Activated CD8-positive, alpha-beta memory T cell treated with anti-CD3 and anti-CD28 coated beads, Interleukin-2, amount 50 U/mL, for 1 hour (primary cell): Measurements from ENCODE around the gene NRXN2.

Source experiments
- DNase-seq: peaks from one replicate; pipeline ENCODE4 v3.0.0-alpha.2; 2020; ENCODE audit errors: extremely low read depth

NRXN2 gene

DNA sequence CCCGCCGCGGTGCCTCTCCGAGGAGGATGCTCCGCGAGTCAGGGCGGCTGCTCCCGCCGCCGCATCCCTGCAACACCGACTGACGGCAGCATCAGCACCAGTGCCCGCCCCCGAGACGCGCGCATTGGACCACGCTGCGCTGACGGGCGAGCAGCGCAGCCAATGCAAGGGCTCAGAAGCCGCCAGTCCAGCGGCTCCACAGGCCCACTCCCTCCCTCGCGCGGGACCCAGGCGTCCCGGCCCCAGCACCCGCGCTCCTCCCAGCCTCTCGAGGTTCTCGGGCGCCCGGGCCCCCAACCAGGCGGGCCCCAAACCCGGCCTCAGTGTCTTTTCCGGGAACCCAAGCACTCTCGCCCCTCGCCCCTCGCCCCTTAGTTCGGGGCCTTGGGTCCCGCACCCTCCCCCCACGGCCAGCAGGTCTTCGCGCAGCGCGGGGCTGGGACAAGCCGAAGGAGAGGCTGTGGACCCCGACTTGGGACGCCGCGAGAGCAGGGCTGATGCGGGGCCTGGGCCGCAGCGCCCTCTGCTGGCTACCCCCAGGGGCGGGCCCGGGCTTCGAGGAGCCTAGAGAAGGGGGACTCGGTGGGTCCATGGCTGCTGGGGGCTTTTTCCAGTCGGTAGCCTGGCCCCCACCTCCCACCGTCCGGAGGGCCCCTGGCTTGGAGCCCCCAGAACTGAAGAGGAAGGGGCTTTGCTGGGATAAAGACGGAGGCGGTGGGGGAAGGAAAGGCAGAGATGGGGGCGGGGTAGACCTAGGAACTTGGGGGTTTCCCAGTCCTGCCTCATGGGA is at the start of gene NRXN2:
Gene NRXN2, minus strand, starts transcription at position 81 of the 790 bp plus-strand sequence. CDS start 9,498 bp downstream, outside the sequence.
- DNase-seq, result peak; percentile 51

DNA sequence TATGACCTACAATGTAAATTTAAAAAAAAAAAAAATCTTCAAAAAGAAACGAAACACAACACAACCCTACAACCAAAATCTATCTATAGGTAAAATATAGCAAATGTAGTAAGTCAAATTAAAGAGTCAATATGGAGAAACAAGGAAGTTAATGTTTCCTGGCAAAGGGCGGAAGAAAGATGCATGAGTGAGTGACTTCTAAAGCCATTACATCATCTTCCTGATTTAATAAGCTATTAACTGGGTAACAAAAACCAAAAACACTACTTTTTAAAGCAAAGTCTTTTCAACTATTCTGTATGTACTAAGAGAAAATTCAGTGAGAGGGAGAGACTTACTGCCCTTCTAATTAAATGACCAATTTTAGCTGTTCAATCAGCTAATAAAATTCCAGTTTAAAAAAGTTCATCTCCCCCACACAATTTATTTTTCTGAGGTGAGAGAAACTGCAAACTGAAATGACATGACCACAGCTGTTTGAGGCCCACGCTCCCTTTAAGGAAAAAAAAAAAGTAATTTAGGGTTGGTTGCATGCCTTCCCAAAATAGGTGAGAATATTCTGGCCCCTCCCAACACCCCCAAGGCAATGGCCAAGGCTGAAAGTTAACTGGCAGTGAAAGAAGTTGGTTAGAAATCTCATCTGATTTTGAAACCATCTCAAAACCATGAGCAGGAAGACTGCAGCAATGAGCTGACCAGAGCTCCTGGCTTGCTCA is 49.5 kb upstream of the NRXN2 start:
- DNase-seq, result no peak

DNA sequence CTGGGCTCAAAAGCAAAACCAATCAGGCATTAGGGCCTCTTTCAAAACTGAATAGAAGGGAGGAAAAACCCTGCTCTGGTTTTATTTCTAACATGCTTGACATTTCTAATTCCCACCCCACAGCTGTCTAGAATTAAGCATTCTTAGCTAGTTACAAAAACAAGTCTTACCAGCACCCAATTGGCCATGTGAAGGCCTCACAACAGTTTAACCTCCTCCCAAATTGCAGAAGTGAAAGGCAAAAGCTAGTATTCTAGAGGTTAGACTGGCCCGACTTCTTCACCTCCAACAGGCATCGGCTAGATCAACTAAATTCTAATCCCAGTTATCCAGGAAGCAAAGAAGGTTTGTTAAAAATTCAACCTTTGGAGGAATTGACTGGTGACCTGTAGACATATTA is 48.9 kb upstream of the NRXN2 start:
- no peak for DNase-seq

DNA sequence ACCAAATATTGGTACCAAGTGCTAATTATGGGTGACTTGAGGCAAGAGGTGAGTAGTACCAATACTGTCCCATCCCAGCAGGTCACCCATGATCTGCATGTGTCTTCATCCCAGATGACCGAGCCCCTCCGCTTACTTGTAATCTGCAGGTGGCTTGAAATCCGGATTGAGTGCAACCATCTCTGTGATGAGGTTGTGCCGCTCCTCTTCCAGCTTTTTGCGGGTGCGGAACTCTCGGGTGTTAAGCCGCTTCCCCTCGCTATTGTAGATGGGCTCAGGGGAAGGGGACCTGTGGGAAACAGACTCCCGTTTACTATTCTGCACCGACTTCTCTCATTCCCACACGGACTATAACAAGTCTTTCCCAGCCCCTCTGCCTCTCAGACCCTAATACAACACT is 47.1 kb upstream of the NRXN2 start:
- DNase-seq, result no peak

DNA sequence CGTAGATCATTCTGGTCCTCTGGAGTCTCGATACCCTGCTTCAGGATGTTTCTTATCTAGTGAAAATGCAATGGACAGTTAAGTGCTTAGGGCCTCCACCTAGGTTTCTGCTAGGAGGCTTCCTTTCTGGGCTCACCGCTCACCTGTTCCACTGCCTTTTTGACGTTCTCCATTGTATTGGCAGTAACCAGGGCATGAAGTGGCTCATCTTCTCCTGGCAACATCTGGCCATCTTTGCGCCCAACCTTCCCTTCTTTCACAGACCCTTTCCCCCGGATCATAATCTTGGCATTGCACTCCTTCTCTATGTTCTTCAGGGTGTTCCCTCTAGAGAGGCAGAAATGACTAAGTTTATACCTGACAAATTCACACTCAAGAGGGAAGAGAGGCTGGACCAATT is 46.3 kb upstream of the NRXN2 start:
- no peak for DNase-seq

DNA sequence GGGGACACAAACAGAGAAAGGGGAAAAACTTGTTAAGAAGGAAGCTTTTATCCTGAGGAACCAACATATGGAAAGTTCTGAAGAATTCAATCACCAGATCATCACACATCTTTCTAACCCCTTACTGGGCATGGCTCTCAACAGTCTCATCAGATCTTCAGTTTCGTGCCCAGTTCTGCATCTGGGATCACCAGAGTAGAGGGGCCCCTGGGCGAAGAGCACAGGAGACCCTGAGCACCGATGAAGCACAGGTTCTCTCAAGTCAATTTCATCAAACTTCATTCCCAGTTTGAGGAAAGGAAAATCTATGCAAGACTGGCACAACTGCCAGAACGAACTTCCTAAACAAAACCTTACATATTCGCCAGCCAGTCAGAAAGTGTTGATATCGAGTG is 45.3 kb upstream of the NRXN2 start:
- no peak for DNase-seq

DNA sequence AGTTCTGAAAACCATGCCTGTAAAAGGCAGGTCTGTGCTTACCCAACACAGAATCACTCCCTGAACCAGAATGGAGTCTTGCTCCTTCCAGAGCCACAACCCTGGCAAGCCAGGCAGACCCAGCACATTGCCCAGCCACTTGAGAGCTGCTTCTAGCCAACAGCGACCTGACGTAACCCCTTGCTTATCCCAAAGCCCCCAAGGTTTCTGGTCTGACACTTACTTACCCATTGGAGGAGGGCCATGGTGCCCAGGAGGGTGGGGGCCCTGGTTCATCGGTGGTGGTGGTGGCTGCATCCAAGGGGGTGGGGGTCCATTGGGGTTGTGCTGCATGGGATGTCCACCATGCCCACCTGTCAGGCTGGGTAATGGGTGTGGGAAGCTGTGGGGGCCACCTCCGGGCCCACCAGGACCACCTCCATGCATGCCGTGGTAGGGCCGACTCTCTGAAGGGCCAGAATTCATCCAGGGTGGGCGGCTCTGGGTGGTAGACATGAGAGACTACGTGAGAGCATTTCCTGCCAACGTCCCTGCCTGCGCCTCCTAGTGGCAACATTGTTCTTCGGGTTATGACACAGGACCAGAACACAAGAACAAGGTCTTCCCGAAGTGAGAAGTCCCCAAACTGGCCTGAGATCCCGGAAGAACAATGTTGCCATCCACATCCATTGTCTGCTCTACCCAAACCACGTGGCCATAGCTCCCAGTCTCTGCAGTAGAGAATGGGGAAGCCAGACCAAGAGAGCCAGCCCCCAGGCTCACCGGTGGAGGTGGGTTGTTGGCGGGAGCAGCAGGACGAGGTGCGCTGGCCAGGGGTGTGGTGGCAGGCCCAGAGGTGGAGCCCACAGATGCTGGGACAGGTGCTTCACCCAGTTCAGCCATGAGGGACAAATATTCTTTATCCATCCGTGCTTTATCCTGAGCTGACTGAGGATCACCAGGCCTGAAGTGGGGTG is 44.6 kb upstream of the NRXN2 start:
- peak; percentile 58 for DNase-seq

DNA sequence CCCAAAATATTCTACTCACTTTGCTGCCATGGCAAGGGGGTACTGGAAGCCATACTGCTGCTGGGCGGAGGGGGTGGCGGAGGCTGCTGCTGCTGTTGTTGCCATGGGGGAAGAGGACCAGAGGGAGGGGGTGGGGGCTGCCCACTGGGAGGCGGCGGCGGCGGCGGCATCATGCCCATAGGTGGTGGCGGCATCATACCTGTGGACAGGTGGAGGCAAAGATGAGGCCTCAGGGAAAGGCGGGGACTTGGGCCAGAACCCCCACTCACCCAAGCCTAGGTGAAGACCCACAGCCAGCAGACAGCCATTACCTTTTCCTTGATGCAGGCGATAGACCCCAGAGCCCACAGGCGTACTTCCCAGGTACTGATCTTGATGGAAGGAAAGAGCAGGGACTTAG is 43.9 kb upstream of the NRXN2 start:
- no peak for DNase-seq

DNA sequence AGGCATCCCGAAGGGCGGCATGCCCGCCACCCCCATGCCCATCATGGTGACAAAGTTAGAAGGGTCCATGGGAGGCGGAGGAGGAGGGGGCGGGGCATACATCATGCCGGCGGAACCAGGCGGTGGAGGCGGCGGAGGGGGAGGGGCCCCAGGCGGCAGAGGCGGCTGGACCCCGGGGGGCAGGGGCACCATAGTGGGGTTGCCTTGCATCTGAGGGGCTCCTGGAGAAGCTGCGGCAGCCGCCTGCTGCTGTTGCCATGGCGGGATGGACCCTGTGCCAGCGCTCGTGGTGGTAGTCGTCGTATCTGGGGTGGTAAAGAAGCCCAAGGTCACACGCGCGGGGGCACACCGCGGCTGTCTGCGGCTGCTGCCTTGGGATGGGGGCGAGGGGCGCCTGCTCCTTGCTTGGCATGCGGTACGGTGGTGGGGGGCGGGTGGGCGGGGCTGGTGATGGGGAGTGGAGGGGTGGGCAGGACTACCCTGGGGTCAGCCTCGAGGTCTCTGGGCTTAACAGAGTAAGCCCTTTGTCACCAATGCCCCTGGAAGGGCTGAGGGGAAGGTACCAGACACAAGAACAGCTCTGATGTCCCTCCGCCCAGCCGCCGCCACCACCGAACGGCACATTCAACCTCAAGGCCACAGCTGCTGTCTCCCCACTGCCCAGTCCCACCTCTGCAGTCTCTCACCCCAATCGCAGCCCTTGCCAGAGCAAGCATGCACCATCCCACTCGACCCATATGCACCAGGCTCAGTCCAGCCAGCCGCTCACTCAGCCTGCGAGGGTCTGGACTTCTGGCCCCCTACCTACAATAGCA is 43.1 kb upstream of the NRXN2 start:
- no peak for DNase-seq

DNA sequence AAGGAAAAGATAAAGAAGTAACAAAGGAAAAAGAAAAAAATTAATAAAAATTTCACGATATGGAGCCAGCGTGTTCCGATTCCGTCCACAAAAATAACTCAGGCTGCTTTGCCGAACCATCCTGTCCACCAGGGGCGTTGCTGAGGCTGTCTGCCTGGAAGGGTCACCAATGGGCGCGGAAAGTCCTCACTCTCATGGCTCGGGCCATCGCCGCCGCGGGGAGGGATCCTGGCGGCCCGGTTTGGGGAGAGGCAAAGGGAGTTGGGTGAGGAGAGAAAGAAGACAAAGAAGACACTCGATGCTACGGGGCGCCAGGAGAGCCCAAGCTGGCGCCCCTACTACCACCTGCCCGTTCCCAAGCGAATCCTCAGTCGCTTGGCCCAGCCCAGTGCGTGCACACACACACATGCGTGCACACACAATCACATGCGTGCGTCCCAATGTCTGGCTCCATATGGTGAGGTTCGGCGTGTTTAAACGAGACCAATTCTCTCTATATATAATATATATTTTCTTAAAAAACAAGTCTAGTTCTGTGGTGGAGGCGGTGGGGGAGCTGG is 42.4 kb upstream of the NRXN2 start:
- DNase-seq, result no peak

DNA sequence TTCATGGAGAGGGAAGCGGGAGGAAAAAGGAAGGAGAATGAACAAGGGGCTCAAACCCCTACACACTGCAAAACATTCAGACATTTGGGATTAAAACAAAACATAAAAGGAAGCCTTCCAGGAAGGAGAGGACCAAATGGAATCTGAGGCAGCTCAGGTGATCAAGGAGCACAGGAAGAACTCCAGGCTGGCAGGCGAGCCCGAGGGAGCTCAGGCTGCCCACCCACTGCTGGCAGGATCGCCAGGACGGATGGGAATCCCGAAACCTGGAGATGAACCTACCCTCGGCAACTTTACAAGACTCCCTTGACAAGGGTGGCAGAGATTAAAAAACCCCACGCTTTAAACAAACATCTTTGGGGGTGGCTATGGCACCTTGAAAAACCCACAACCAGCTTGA is 41.8 kb upstream of the NRXN2 start:
- DNase-seq, result no peak

DNA sequence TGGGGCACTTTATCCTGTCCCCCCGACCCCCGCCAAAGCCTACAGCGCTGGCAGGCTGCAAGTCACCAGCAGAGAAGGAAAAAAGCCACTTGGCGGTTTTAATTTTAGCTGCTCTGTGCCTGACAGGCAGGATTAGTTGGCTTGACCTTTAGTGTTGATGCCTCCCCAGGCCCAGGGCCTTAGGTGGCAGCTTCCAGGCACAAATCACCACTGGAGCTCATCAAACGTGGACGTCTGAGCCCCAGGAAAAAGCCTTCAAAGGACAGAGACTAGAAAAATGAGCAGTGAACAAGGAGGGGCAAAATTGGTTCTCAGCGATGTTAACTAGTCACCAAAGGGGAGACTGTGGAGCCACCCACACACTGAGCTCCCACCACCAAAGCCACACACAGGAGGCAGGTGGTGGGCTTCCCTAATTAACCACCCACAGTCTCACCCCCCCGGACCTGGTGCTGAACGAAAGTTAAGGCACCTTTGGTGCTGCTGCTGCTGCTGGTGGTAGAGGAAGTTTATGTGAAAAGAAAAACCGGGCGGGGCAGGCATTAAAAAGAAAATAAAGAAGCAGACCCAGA is 41.1 kb upstream of the NRXN2 start:
- DNase-seq, result peak; percentile 62

DNA sequence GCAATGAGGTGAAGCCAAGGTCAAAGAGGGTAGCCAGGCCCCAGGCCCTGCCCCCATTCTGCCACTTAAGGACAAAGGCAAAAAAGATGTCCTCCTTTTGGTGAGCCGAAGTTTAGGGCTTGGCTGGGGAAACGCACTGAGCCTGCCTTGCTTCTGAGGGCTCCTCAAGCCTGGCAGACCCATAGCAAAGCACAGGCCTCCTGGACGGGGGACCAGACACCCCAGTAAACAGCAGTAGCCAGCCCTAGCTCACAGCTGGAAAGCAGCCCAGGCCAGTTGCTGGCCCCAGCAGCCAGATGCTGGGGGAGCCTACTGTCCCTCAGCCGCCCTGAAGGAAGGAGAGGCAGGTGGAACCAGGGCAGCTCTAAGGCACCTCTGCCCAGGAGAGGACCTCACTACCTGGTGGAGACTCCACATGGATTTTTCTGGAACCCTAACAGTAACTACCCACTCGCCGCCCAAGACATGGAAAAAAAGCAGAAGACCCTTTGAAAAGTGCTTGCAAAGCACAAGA is 40.6 kb upstream of the NRXN2 start:
- no peak for DNase-seq

DNA sequence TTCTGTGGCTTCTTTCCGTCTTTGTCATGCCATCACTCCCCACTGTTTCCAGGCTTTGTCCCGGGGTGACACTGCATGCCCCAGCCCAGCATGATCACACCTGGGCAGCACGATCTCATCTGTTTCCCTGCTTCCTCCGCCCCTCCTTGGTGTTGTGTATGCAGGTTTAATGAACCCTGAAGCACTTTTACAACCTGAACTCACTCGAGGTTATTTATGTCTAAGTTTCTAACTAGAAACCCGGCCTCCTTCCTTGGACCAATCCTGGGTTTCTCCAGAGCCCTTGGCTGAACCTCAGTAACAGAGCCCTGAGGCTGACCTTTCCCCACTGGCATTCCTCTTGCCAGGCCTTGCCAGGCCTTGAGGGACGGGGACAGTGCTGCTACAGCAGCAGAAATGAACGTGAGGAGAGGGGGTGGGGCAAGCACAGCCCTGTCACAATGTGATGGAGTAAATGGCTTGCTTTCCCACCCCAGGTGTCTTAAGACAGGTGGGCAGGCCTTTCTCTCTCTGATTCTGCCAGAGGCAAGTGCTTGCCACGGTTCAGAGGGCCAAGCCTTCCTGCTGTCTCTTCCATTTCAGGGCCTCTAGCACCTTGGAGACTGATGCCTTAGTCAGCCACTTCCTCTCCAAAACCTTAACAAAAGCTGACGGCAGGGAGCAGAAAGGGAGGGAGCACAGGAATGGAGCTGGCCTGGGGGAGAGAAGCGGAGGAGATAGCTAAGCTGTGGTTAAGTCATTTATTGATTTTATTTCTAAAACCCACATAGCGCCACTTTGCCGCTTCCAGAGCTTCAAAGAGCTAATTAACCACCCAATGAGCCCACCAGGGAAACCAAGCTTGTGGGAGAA is 39.9 kb upstream of the NRXN2 start:
- no peak for DNase-seq

DNA sequence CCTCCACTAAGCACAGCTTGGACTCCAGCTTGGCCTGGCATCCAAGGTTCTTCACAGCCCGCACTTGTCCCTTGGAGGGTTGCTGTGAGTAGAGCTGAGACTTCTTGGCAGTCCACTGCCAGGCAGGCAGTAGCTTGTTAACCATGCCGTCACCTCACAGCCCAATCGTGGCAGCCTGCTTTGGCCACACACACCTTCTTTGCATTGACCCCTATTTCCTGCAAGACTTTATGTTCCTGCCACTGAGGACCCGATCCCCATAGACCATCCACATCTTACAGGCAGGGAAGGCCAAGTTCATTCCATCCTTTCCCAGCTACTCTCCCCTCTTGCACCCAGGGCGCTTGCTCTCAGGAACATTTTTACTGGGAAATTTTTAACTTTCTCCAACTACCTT is 39.3 kb upstream of the NRXN2 start:
- DNase-seq, result no peak

DNA sequence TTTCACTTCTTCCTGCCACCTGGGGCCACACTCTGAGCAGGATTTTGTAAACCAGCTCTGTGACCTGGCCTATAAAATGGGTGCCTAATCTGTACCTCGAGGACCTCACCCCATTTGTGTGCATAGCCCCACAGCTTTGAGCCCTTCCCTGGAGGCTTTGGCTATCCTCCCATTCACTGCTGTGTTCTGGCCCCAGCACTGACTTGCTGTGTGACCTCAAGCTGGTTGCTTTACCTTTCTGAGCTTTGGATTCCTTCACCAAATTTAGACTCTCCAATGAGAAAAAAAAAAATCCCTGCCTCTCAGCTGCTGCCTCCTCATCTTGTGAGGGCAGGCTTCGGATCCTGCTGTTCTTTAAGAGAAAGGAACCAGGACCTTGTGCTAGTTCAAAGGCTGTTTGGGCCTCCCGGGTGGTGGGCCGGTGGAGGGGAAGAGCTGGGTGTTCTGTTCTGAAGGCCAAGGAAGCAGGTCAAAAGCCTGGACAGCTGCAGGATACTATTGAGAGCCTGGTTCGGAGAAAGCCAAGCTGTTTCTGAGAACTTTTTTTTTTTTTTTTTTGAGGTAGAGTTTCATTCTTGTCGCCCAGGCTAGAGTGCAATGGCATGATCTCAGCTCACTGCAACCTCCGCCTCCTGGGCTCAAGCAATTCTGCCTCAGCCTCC is 37.9 kb upstream of the NRXN2 start:
- no peak for DNase-seq

DNA sequence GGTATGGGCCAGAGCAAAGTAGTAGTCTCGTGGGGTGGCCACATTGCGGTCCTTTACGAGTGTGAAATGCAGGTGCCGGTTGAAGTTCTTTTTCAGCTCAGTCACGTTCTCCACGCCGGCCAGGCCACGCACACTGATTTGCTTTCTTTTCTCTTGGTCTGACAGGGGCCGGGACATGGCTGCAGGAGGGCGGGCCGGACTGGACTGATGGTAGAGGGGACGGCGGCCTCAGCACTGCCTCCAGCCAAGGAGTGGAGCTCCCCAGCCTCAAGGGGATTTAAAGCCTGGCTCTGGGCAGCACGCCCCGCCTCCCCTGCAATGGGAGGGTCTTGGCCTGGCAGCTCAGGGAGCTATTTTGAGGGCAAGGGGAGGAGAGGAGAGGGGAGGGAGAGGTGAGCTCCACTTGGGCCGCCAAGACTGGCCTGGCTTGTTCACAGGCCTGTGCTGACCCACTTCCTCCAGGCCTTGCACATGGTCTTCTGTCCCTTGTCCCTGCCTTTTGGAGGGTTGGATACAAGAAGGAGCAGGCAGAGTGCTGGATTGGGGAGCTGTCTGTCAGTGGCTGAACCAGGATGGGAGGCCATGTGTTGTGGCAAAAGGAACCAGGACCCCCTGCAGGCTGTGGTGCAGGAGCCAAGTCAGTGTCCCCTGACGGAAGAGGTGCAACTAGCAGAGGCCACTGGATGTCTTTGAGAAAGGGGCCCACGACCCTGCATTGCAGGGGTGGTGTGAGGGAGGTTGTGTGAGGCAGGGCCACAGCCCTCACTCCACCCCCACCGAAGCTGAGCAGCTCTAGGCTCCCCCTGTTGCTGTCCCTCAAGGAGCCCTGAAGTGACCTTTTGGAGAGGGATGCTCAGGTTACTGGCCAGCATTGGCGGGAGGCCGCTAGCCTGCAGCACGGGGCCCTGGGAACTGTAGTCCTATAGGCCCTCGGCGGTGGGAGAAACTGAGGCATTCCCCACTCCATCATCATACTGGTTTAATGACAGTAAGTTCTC is 37.0 kb upstream of the NRXN2 start, which contains the start of gene PYGM:
Gene PYGM, minus strand, starts transcription at position 253 of the 998 bp plus-strand sequence. Its CDS starts 76 bp downstream, at position 177.
- DNase-seq, result no peak
